Cardiac septum (tissue), 1 donor: ENCODE data around the gene UMODL1. TPM values are rescaled to one million over a fixed set of nuclear protein-coding genes. Genes with fewer than 3 reads are reported as not detected.

Experiments used
- DNase-seq: peaks from one replicate; pipeline ENCODE4 v3.0.0-alpha.2; 2020; ENCODE audit warnings: low spot score
- intact Hi-C: fragments of 100-400 bp; cut with DNase I; formaldehyde crosslinking; loops from one replicate; pipeline ENCODE4 v1.14.0; 2022
- total RNA-seq: library from RNA; stranded (reverse); fragmentation: NEBNext Ultra II Directional; extraction: Animal tissue kit (Norgen Biotek cat#: 25700); gene quantifications from one replicate; pipeline ENCODE4 v1.2.1, GENCODE V29; 2021
- donor health status: DM: no; HTN: no; CAD: no.

Gene UMODL1
- total RNA-seq, 1 donor from 2014 or later = not detected

- intact Hi-C loops = no loop called here
Measured at GRCh38 chr21:42089093-42089631, 18.0 kb downstream of the UMODL1 start.

GRCh38 chr21:42089665-42090310 is 18.7 kb downstream of the UMODL1 start:
- intact Hi-C loops = no loop called here
- no peak for DNase-seq

More at GRCh38 chr21:42089093-42089631, 18.0 kb downstream of the UMODL1 start:
- no peak for DNase-seq

- intact Hi-C loops = no loop called here
- DNase-seq = no peak
Measured at GRCh38 chr21:42091899-42092508, 20.9 kb downstream of the UMODL1 start.

DNA sequence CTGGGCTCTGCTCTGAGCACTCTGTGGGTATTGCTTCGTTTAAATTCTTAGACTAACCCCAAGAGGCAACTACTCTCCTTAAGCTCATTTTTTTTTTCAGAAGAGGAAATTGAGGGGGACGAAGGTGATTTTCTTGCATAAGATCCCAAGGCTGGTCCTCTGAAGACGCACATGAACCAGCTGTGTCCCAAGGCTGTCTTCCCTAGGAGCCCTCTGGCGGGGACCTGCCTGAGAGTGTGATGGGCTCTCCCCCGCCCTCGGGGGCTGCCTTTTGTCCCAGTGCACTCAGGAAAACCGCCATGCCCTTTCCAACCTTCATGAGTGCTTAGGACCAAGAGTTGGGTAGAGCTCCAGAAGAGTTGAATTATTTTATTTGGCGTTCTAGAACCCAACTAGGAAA is 21.7 kb downstream of the UMODL1 start:
- no peak for DNase-seq
- intact Hi-C loops = no loop called here

GRCh38 chr21:42093186-42093585 is 22.1 kb downstream of the UMODL1 start:
- intact Hi-C loops = no loop called here
- DNase-seq = no peak

- intact Hi-C loops = no loop called here
- DNase-seq = no peak
Measured at GRCh38 chr21:42093991-42094421, 22.9 kb downstream of the UMODL1 start.

GRCh38 chr21:42094811-42095210 is 23.7 kb downstream of the UMODL1 start:
- intact Hi-C loops = no loop called here
- DNase-seq = no peak

DNA sequence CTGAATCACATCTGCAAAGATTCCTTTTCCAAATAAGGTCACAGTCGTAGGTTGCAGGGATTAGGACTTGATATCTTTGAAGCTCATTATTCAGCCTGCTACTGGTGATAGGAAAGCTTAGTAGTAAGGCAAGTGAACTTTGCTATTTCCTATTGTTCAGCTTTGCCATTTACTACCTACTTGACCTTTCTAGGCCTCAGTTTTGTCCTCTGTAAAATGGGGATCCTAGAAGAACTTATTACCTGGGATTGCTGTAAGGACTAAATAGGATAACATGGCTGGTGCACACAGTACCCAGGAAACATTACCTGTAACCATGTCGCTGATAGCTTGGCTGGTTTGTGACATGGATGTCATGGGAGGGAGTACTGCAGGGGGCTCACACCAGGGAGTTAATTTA is 24.5 kb downstream of the UMODL1 start:
- intact Hi-C loops = no loop called here
- no peak for DNase-seq

GRCh38 chr21:42096566-42096965 is 25.4 kb downstream of the UMODL1 start:
- DNase-seq = no peak
- intact Hi-C loops = no loop called here

GRCh38 chr21:42097274-42097673 is 26.2 kb downstream of the UMODL1 start:
- no peak for DNase-seq
- intact Hi-C loops = no loop called here

DNA sequence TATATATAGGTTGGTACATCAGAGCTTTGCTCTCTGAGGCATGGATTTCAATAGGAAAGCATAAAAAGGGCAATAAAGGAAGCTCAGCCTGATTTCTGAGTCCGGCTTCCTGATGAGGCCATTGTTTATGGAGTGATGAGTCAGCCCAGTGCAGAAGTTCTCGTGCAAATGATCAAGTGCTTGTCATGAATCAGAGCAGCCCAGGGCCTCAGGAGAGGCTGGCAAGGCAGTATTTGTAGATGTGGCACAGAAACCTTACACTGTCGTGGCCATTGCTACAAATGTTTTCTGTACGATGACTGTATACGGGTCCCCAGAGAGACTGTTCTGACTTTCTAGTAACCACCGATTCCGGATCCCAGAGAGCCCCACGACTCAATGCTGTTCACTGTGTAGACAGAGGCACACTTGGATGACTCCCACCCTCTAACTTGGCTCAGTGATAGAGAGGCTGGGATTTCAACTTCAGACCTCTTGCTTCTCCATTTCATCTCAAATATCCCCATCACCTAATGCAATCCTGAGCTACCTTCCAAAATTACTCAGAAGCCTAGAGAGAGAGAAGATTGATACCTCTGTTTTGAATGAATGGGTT is 26.8 kb downstream of the UMODL1 start:
- intact Hi-C loops = no loop called here

DNA sequence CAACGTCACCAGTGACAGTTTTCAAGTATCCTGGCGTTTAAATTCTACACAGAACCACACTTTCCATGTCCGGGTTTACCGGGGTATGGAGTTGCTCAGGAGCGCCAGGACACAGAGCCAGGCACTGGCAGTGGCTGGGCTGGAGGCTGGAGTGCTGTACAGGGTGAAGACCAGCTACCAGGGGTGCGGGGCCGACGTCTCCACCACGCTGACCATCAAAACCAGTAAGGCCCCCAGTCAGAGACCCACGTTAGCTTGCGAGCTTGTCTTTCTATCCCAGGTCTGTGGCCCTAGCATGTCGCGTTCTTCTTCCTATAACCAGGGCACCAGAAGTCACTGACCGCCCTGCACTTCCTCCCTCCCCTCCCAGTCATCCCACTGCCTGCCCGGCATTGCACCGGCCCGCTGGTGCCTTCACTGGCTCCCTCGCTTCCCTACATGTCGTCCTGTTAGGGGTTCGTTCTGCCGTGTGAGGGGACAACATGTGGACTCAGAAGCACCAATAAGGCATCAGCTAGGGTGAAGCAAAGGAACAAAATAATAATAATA is 27.9 kb downstream of the UMODL1 start:
- intact Hi-C loops = no loop called here

More for the DNA sequence above, 26.8 kb downstream of the UMODL1 start:
- no peak for DNase-seq

GRCh38 chr21:42101246-42101645 is 30.1 kb downstream of the UMODL1 start:
- DNase-seq = no peak
- intact Hi-C loops = no loop called here

More for the DNA sequence above, 27.9 kb downstream of the UMODL1 start:
- no peak for DNase-seq

DNA sequence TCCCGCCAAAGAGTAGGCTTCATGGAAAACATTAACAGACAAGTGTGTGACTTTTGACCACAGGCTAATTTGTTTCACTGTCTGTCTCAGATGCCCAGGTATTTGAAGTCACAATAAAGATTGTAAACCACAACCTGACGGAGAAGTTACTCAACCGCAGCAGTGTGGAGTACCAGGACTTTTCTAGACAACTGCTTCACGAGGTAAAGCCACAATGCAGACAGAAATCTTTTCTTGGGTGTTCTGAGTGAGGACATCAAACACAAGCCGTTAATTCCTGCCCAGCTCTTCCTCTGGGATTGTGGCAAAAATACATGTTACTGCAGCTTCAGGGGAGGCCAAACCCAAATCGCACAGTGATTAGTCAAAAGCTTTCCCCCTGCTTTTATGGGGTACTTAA is 31.0 kb downstream of the UMODL1 start:
- intact Hi-C loops = no loop called here
- DNase-seq = no peak

DNA sequence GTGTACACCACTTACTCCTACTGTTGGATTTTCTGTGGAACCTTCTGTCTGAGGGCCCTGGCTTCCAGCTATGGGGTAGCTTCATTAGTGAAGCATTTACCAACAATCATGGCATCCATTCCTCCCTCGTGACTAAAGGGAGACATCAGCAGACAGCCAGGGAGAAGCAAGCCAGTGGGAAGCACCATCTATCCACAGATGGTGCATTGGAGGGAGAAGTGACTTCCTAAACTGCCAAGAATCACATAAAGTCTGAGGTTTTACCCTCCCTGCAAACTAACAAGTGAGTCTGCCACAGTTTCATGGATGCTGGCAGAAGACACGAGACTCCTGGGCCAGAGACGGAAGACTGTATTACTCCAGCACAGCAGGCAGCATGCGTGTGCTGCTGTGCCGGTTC is 31.4 kb downstream of the UMODL1 start:
- DNase-seq = no peak
- intact Hi-C loops = no loop called here

- no peak for DNase-seq
Measured at GRCh38 chr21:42102991-42103390, 31.9 kb downstream of the UMODL1 start.

GRCh38 chr21:42103843-42104242 is 32.7 kb downstream of the UMODL1 start:
- no peak for DNase-seq
- intact Hi-C loops = no loop called here

More at GRCh38 chr21:42102991-42103390, 31.9 kb downstream of the UMODL1 start:
- intact Hi-C loops = no loop called here

DNA sequence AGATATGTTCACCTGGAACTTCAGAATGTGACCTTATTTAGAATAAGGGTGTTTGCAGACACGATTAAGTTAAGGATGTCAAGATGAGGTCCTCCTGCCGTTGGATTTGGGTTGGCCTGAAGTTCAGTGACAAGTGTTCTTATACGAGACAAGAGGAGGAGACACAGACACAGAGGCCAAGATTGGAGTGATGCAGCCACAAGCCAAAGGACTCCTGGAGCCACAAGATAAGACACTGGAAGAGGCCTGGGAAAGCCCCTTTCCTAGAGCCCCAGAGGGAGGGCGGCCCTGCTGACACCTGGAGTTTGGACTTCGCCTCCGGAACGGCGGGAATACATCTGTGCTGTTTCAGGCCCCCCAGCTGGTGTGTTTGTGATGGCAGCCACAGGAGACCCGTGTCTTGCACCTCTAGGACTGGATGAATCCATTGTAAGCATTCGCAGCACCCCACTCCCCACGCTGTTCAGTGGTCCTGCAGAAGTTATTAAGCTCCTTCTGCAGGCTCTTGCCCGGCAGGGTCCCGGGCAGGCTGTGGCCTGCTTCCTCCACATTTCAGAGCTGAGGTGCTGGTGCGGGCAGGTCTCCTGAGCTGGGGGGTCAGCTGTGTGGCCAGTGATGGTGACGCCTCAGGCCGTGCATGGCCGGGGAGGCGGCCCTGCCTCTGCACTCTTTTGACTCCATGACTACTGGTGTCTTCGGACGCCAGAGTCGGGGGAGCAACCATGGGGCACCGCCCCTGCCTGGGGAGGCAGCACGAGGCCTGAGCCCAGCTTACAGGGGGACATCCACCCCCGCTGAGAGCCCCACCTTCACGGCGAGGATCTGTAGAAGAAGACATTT is 34.6 kb downstream of the UMODL1 start:
- no peak for DNase-seq
- intact Hi-C loops = no loop called here

DNA sequence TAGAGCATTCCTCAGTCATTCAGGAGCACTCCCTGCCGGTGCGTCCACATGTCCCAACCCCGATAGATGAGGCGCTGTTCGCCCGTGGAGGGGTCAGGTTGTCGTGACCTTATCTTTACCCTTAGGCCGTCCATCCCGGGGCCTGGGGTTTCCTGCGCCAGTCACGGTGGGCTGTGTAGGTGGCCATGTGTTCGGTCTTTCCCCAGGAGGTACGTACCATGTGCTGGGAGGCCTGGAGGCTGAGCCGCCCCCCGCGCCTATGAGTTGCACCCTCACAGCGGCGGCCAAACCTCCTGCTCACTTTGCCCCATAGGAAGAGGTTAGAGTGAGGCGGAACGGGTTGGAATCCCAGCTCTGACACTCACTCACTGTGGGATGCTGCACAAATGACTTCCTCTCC is 35.3 kb downstream of the UMODL1 start:
- DNase-seq = no peak
- intact Hi-C loops = no loop called here
